Measurements from ENCODE around the gene SRSF11. TPM values are rescaled to one million over a fixed set of nuclear protein-coding genes. Genes with fewer than 3 reads are reported as not detected.

SRSF11 gene
- total RNA-seq, 1 experiment from 2014 or later = 217 TPM

- H3K36me3 ChIP-seq (ENCODE audit: insufficient read depth, low read length, poor library complexity, severe bottlenecking) = no peaks in the 10 kb centered on the region
- no TSS peak for BruUV-seq (replicated peaks)
- POLR2A ChIA-PET (ENCODE audit: low non-redundant PET) = no interaction called here
- H3K4me3 ChIP-seq (ENCODE audit: low read depth, low read length, poor library complexity, severe bottlenecking) = no peak overlapping the region
- no peak for TF ChIP-seq EZH2 (IDR thresholded peaks at IDR 0.05; ENCODE audit: borderline replicate concordance, low read depth, low read length, poor library complexity, severe bottlenecking)
- TF ChIP-seq, protein P1, sequence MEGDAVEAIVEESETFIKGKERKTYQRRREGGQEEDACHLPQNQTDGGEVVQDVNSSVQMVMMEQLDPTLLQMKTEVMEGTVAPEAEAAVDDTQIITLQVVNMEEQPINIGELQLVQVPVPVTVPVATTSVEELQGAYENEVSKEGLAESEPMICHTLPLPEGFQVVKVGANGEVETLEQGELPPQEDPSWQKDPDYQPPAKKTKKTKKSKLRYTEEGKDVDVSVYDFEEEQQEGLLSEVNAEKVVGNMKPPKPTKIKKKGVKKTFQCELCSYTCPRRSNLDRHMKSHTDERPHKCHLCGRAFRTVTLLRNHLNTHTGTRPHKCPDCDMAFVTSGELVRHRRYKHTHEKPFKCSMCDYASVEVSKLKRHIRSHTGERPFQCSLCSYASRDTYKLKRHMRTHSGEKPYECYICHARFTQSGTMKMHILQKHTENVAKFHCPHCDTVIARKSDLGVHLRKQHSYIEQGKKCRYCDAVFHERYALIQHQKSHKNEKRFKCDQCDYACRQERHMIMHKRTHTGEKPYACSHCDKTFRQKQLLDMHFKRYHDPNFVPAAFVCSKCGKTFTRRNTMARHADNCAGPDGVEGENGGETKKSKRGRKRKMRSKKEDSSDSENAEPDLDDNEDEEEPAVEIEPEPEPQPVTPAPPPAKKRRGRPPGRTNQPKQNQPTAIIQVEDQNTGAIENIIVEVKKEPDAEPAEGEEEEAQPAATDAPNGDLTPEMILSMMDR (conservative IDR thresholded peaks at IDR 0.05; ENCODE audit: low read depth, low read length) = no peak
- intact Hi-C loops (cut with micrococcal nuclease; ENCODE audit: unreplicated experiment) = no loop called here
- DNase-seq (ENCODE audit: low spot score) = no peak
- H3K27me3 ChIP-seq (replicated peaks; ENCODE audit: insufficient read depth, low read depth, low read length, poor library complexity) = no peaks in the 10 kb centered on the region
- no peaks in the 10 kb centered on the region for H3K4me1 ChIP-seq (ENCODE audit: insufficient read depth, low read length, poor library complexity, severe bottlenecking)
- H3K27ac ChIP-seq (ENCODE audit: low read depth, low read length, poor library complexity, severe bottlenecking) = no peak overlapping the region
- CTCF ChIA-PET = no interaction called here
- H3K9me3 ChIP-seq (ENCODE audit: low read depth, low read length, poor library complexity, severe bottlenecking) = no peaks in the 10 kb centered on the region
These were observed 63.2 kb downstream of the SRSF11 start for GRCh38 chr1:70284366-70284765.

DNA sequence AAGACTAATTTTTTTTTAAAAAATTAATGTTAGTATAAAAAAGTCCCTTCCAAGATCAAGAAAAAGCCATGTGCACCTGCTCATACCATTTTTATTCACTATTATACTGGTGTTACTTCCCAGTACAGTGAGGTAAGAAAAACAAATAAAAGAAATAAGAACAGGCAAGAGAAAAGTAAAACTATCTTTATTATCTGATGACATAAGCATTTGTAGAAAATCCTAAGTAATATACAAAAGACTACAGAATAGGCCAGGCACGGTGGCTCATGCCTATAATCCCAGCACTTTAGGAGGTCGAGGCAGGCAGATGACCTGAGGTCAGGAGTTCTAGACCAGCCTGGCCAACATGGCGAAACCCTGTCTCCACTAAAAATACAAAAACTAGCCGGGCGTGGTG, 65.3 kb downstream of the SRSF11 start:
- DNase-seq (ENCODE audit: low spot score) = no peak
- Histone ChIP-seq H3K27me3 (replicated peaks; ENCODE audit: insufficient read depth, low read depth, low read length, poor library complexity) (no peaks in the 10 kb centered on the region), H3K27ac (ENCODE audit: low read depth, low read length, poor library complexity, severe bottlenecking) (no peak overlapping the region), H3K9me3 (ENCODE audit: low read depth, low read length, poor library complexity, severe bottlenecking) (no peaks in the 10 kb centered on the region), H3K4me1 (ENCODE audit: insufficient read depth, low read length, poor library complexity, severe bottlenecking) (no peaks in the 10 kb centered on the region), H3K4me3 (ENCODE audit: low read depth, low read length, poor library complexity, severe bottlenecking) (no peak overlapping the region), H3K36me3 (ENCODE audit: insufficient read depth, low read length, poor library complexity, severe bottlenecking) (peaks cover 5% of the 10 kb centered on the region)
- TF ChIP-seq, protein P1 (conservative IDR thresholded peaks at IDR 0.05; ENCODE audit: low read depth, low read length) = no peak
- no peak for TF ChIP-seq EZH2 (IDR thresholded peaks at IDR 0.05; ENCODE audit: borderline replicate concordance, low read depth, low read length, poor library complexity, severe bottlenecking)
- ChIA-PET POLR2A (ENCODE audit: low non-redundant PET) (no interaction called here), CTCF (no interaction called here)
- intact Hi-C loops (cut with micrococcal nuclease; ENCODE audit: unreplicated experiment) = no loop called here
- no TSS peak for BruUV-seq (replicated peaks)

DNA sequence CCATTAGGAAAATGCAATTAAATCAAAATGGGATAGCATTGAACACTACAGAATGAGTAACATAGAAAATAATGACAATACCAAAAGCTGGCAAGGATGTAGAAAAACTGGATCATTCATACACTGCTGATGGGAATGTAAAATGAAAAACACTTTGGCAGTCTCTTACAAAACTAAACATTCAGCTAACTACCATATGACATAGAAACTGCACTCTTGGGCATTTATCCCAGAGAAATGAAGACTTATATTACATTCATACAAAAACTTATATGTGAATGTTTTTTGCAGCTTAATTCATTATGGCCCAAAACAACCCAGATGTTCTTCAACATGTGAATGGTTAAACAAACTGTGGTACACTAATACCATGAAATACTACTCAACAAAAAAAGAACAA, 67.0 kb downstream of the SRSF11 start:
- POLR2A ChIA-PET (ENCODE audit: low non-redundant PET) = no interaction called here

More for the DNA sequence above, 67.0 kb downstream of the SRSF11 start:
- no peak overlapping the region for H3K4me3 ChIP-seq (ENCODE audit: low read depth, low read length, poor library complexity, severe bottlenecking)
- peaks cover 19% of the 10 kb centered on the region for H3K36me3 ChIP-seq (ENCODE audit: insufficient read depth, low read length, poor library complexity, severe bottlenecking)
- DNase-seq (ENCODE audit: low spot score) = no peak
- H3K27me3 ChIP-seq (replicated peaks; ENCODE audit: insufficient read depth, low read depth, low read length, poor library complexity) = no peaks in the 10 kb centered on the region
- H3K9me3 ChIP-seq (ENCODE audit: low read depth, low read length, poor library complexity, severe bottlenecking) = no peaks in the 10 kb centered on the region
- BruUV-seq (replicated peaks) = no TSS peak
- no peak overlapping the region for H3K27ac ChIP-seq (ENCODE audit: low read depth, low read length, poor library complexity, severe bottlenecking)
- intact Hi-C loops (cut with micrococcal nuclease; ENCODE audit: unreplicated experiment) = no loop called here
- CTCF ChIA-PET = no interaction called here
- no peaks in the 10 kb centered on the region for H3K4me1 ChIP-seq (ENCODE audit: insufficient read depth, low read length, poor library complexity, severe bottlenecking)
- no peak for TF ChIP-seq EZH2 (IDR thresholded peaks at IDR 0.05; ENCODE audit: borderline replicate concordance, low read depth, low read length, poor library complexity, severe bottlenecking)
- TF ChIP-seq, protein P1 (conservative IDR thresholded peaks at IDR 0.05; ENCODE audit: low read depth, low read length) = no peak
